COLO668 (cell line): ENCODE data around the gene SLC13A3.

Experiments used
- DNase-seq: peaks from one replicate; lab custom pipeline; 2025; ENCODE audit not compliant: unreplicated experiment; lab: John Stamatoyannopoulos, UW

SLC13A3 gene

DNA sequence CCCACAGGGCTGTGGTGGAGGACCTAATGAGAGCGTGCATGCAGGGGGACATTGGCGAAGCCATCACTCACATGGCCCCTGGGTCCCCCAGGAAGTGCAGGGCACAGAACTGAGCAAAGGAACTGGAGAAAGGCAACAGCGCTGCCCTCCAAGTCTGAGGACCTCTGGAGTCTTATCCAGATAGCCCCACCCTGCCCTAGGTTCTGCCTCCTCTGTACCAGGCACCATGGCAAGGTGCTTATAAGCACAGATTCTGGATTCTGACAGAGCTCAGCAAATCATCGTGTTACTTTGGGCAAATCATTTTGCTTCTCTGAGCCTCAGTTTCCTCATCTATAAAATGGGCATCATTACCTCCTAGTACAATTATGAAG, 44.5 kb downstream of the SLC13A3 start:
- DNase-seq, result no peak

- DNase-seq, result no peak
These were observed 45.1 kb downstream of the SLC13A3 start for GRCh38 chr20:46605978-46606816.

DNA sequence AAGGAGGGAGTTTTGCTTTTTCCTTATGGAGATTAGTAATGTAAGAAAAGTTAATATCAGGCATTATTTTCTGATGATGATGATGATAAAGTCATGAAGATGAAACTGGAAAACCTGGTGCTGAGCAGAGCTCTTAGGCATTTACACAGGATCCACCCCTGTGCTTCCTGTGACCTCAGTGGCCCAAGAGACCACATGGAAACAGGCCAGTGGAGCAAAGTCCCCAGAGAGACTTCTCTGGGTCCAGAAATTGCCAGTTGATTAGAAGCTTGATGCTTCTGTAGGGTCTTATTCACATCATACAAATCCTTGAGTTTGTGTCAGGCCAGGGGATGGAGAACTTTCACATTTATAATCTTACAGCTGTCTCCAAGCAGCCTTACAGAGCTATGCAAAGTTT, 46.1 kb downstream of the SLC13A3 start:
- no peak for DNase-seq

DNA sequence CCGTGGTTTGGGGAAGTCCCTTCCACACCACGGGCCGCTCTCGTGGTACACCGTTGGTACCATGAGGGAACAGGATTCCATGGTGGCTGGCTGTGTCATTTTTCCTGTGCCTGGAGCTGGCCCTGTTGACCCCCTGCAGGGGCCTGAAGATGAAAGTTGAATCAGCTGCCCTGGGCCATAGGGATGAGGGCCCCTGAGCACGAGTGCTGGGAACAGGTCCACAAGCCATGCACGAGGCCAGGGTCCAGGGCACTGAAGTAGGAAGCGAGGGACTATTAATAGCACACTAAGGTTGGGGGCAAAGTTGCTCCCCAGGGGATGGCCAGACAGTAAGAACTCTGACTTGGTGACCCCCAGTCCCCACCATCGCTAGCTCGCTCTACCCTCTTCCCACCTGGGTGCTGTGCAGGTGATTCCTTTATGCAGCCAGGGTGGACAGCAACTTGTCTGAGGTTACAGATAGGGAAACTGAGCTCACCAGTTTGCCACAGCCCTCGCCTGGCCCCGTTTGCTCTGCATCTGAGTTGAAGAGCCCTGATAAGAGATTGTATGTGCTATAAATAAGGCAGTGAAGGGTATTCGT, 46.6 kb downstream of the SLC13A3 start:
- no peak for DNase-seq

- no peak for DNase-seq
These were observed 48.8 kb downstream of the SLC13A3 start for GRCh38 chr20:46602429-46602828.

DNA sequence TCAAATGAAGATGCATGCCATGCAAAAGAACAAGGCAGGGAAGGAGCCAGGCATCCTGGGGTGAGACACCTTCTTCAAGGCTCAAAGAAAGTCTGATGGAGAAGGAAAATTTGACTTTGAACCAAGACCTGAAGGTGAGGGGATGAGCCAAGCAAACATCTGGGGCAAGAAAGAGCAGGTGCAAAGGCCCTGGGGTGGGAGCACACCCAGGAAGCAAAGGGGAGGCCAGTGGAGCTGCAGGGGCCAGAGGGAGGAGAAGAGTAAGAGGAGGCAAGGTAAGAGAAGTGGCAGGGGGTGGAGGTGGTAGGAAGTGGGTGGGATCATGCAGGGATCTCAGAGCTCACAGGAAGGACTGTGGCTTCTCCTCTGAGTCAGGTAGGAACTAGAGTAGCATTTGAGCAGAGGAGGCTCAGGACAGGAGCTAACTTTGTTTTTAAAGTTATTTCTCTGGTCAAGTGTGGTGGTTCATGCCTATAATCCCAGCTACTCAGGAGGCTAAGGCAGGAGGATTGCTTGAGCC, 49.6 kb downstream of the SLC13A3 start:
- no peak for DNase-seq

- no peak for DNase-seq
These were observed 50.9 kb downstream of the SLC13A3 start for GRCh38 chr20:46600286-46600752.

DNA sequence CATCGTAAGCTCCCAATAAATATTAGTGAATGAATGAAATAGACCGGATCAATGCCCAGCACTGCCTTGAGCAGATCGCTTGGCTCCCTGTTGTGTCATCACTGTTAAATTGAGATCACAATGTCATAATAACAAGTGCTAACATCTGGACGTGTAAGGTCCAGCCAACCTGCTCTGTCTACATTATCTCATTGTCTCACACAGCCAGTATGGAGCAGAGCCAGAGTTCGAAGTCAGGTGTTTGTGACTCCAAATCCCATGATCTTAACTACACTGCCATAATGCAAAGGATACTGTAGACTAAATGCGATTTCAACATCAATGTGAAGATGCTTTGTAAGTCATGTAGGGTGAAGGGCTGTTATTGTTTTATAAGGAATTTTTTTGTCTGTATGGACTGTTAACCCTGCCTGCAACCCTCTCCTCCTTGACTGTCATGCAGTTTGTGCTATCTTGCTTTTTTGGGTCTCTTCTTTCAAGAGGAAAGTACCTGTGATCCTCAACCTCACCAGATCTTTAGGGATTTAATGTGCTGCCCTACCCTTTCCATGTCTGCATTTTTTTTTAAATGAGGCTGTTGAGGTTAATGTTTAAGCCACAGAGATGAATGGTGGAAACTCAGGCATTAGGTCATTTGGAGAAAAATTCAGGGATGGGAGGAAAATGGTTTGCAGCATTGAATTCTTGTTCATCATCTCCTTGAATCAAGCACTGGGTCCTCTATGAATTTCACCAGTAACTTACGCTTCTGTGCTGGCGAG, 51.9 kb downstream of the SLC13A3 start:
- no peak for DNase-seq

GRCh38 chr20:46595933-46596332, 55.3 kb downstream of the SLC13A3 start:
- no peak for DNase-seq

DNA sequence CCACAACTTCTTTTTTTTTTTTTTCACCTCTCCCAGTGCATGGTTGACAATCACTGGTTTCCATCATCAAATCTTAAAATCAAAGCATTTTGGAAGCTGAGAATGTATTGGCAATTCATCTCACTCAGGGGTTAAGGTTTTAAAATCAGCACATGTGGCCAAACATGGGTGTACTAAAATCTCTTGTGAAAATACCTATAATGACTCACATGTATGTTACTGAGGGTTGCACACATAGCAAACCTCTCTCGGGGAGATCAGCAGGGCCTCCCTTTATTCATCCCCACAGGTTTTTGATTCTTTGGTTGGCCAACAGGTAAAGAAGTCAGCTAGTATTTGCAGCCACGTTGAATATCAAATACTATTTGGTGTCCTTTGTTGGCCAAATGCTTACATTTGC, 56.5 kb downstream of the SLC13A3 start:
- DNase-seq, result no peak

GRCh38 chr20:46592580-46593362, 58.5 kb downstream of the SLC13A3 start:
- no peak for DNase-seq

GRCh38 chr20:46590443-46590842, 60.8 kb downstream of the SLC13A3 start:
- DNase-seq, result no peak

GRCh38 chr20:46588532-46589511, 62.4 kb downstream of the SLC13A3 start:
- no peak for DNase-seq

- no peak for DNase-seq
These were observed 63.3 kb downstream of the SLC13A3 start for GRCh38 chr20:46587986-46588385.

GRCh38 chr20:46586724-46587123, 64.5 kb downstream of the SLC13A3 start:
- DNase-seq, result no peak

GRCh38 chr20:46584508-46584907, 66.8 kb downstream of the SLC13A3 start:
- no peak for DNase-seq

DNA sequence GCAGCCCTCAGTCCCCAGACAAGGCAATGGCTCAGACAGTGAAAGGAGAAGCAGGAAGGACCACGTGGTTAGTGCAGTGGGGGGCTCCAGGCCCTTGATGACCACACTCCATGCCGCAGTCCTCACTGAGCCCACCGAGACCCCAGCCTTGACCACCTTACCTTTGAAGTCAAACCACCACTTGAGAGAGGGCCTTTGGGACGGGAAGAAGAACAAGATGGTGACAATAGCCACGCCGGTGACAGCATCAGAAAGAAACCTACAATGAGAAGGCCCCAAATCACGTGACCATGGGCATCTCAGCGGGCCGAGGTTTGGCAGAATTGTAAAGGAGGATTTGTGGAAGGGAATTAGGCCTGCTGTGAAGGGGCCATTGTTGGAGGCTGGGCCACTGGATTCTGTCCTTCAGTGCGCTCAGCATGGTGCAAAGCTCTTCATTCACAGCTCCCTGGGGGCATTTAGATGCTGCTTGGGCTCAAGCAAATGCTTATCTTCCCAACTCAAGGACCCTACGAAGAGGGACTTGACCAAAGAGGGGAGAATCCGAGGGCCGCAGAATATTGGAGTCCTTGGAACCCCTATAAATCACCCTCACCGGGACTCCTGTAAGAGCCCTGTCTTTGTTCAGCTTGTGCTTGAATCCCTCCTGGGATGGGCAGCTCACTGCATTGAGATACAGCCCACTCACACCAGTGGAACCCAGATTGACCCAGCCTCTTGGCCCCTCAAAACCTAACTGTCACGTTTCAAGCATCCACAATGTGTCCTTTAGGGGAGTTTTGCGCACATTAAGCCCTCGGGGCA, 67.6 kb downstream of the SLC13A3 start:
- DNase-seq, result no peak

- DNase-seq, result no peak
These were observed 68.6 kb downstream of the SLC13A3 start for GRCh38 chr20:46582648-46583047.

GRCh38 chr20:46581391-46581790, 69.9 kb downstream of the SLC13A3 start:
- no peak for DNase-seq
